Measurements from ENCODE around the gene THSD7B.
A peak's percentile ranks its signal among the peaks of the same experiment; 100 is the strongest.
"Not testable (repeated sequence)": the region's sequence is repeated elsewhere in the genome, so short reads cannot be mapped to it uniquely, and the experiment has no call there.

THSD7B gene

GRCh38 chr2:136765256-136766072, at the start of gene THSD7B:
TSS of gene THSD7B (plus strand) at chr2:136765545. CDS start at chr2:136882179, 116,634 bp downstream.
- H3K4me3 ChIP-seq (ENCODE audit: low read depth, low read length) = peak within 1 kb of the TSS; percentile 12
- DNase-seq (ENCODE audit: low read depth) = no peak

- no peak overlapping the region for H3K4me3 ChIP-seq (ENCODE audit: low read depth, low read length)
- no peak for DNase-seq (ENCODE audit: low read depth)
These were observed 47.1 kb upstream of the THSD7B start for GRCh38 chr2:136718273-136718672.

GRCh38 chr2:136727973-136728699, 37.2 kb upstream of the THSD7B start:
- no peak for DNase-seq (ENCODE audit: low read depth)
- H3K4me3 ChIP-seq (ENCODE audit: low read depth, low read length) = no peak overlapping the region

- no peak for DNase-seq (ENCODE audit: low read depth)
- H3K4me3 ChIP-seq (ENCODE audit: low read depth, low read length) = no peak overlapping the region
These were observed 29.1 kb upstream of the THSD7B start for GRCh38 chr2:136736236-136736635.

- no peak for DNase-seq (ENCODE audit: low read depth)
- no peak overlapping the region for H3K4me3 ChIP-seq (ENCODE audit: low read depth, low read length)
These were observed 27.3 kb upstream of the THSD7B start for GRCh38 chr2:136738044-136738443.

GRCh38 chr2:136741471-136741870, 23.9 kb upstream of the THSD7B start:
- DNase-seq (ENCODE audit: low read depth) = no peak
- no peak overlapping the region for H3K4me3 ChIP-seq (ENCODE audit: low read depth, low read length)

- DNase-seq (ENCODE audit: low read depth) = no peak
These were observed 15.3 kb upstream of the THSD7B start for GRCh38 chr2:136750065-136750464.

GRCh38 chr2:136751406-136751805, 13.9 kb upstream of the THSD7B start:
- no peak overlapping the region for H3K4me3 ChIP-seq (ENCODE audit: low read depth, low read length)
- DNase-seq (ENCODE audit: low read depth) = no peak

More at GRCh38 chr2:136750065-136750464, 15.3 kb upstream of the THSD7B start:
- H3K4me3 ChIP-seq (ENCODE audit: low read depth, low read length) = no peak overlapping the region

- DNase-seq (ENCODE audit: low read depth); H3K4me3 ChIP-seq (ENCODE audit: low read depth, low read length): not testable (repeated sequence)
These were observed 6.8 kb upstream of the THSD7B start for GRCh38 chr2:136758504-136758903.

- DNase-seq (ENCODE audit: low read depth) = no peak
- no peak overlapping the region for H3K4me3 ChIP-seq (ENCODE audit: low read depth, low read length)
These were observed 691 bp upstream of the THSD7B start for GRCh38 chr2:136764452-136765255.

GRCh38 chr2:136766073-136766404, 694 bp downstream of the THSD7B start:
- DNase-seq (ENCODE audit: low read depth) = no peak
- no peak overlapping the region for H3K4me3 ChIP-seq (ENCODE audit: low read depth, low read length)

GRCh38 chr2:136767030-136767429, 1.7 kb downstream of the THSD7B start:
- no peak for DNase-seq (ENCODE audit: low read depth)
- no peak overlapping the region for H3K4me3 ChIP-seq (ENCODE audit: low read depth, low read length)

GRCh38 chr2:136769871-136770270, 4.5 kb downstream of the THSD7B start:
- no peak for DNase-seq (ENCODE audit: low read depth)
- H3K4me3 ChIP-seq (ENCODE audit: low read depth, low read length) = no peak overlapping the region

GRCh38 chr2:136770384-136770783, 5.0 kb downstream of the THSD7B start:
- no peak for DNase-seq (ENCODE audit: low read depth)

GRCh38 chr2:136777391-136777790, 12.0 kb downstream of the THSD7B start:
- no peak overlapping the region for H3K4me3 ChIP-seq (ENCODE audit: low read depth, low read length)
- DNase-seq (ENCODE audit: low read depth) = no peak

More at GRCh38 chr2:136770384-136770783, 5.0 kb downstream of the THSD7B start:
- no peak overlapping the region for H3K4me3 ChIP-seq (ENCODE audit: low read depth, low read length)

- H3K4me3 ChIP-seq (ENCODE audit: low read depth, low read length) = no peak overlapping the region
These were observed 18.5 kb downstream of the THSD7B start for GRCh38 chr2:136783856-136784255.

GRCh38 chr2:136785215-136785614, 19.9 kb downstream of the THSD7B start:
- no peak overlapping the region for H3K4me3 ChIP-seq (ENCODE audit: low read depth, low read length)

More at GRCh38 chr2:136783856-136784255, 18.5 kb downstream of the THSD7B start:
- DNase-seq (ENCODE audit: low read depth) = no peak

GRCh38 chr2:136787970-136788369, 22.6 kb downstream of the THSD7B start:
- DNase-seq (ENCODE audit: low read depth) = no peak
- H3K4me3 ChIP-seq (ENCODE audit: low read depth, low read length) = no peak overlapping the region

More at GRCh38 chr2:136785215-136785614, 19.9 kb downstream of the THSD7B start:
- no peak for DNase-seq (ENCODE audit: low read depth)

GRCh38 chr2:136796339-136796738, 31.0 kb downstream of the THSD7B start:
- H3K4me3 ChIP-seq (ENCODE audit: low read depth, low read length) = no peak overlapping the region
- DNase-seq (ENCODE audit: low read depth) = no peak

- DNase-seq (ENCODE audit: low read depth) = no peak
- H3K4me3 ChIP-seq (ENCODE audit: low read depth, low read length) = no peak overlapping the region
These were observed 33.4 kb downstream of the THSD7B start for GRCh38 chr2:136798766-136799165.
